K562 (cell line): ENCODE results near the gene PRND. TPM values are rescaled to one million over a fixed set of nuclear protein-coding genes. Genes with fewer than 3 reads are reported as not detected.

Experiments
- ATAC-seq: fragments of 200-7000 bp; cut with Tn5 transposase; 3 replicates; pipeline ENCODE4 v1.9.1; 2020; ENCODE audit warnings: moderate library complexity
- BruUV-seq: library from RNA; stranded (reverse); fragments of 400-500 nt; replicated peaks from 2 replicates; lab custom pipeline; 2021; lab: Mats Ljungman, UMichigan
- CTCF ChIA-PET: fragments of 300-600 bp; formaldehyde crosslinking; extraction: SDS; loops from one replicate; lab custom pipeline; 2021; ENCODE audit warnings: low intra/inter-chr PET ratio; lab: Yijun Ruan, JAX
- POLR2A ChIA-PET: fragments of 300-600, 350-650 bp; sonication (Branson Sonifier 250); formaldehyde crosslinking; extraction: SDS; loops from one replicate; lab custom pipeline; 2021; ENCODE audit warnings: antibody characterized with exemption, inconsistent platforms; lab: Yijun Ruan, JAX
- DNase-seq, 4 experiments: peaks; one replicate each; pipeline versions ENCODE4 v3.0.0 to v3.0.0-alpha.2; 2011 to 2018; ENCODE audit warnings: low spot score in 3 of 4, mixed read lengths in 3 of 4; ENCODE audit errors: extremely low read depth in 1 of 4
- FAIRE-seq: peaks from 2 replicates; lab custom pipeline; 2011; peaks lifted over from hg19 to GRCh38; lab: Jason Lieb, UNC
- H2AFZ ChIP-seq: 2 replicates; pipeline ENCODE4 v1.6.0; 2011; ENCODE audit warnings: low read depth, low read length, control low read depth, inconsistent platforms
- H3K27ac ChIP-seq: fragments of 200-600 bp; 3 replicates; pipeline ENCODE4 v1.8.0; 2011; ENCODE audit warnings: low read depth, mild to moderate bottlenecking, control low read depth, inconsistent platforms, low read length, moderate library complexity, mixed read lengths; ENCODE audit errors: extremely low read depth
- H3K27me3 ChIP-seq, 2 experiments: fragments of 300-600 bp in 1 of 2; 2 replicates in 1 of 2; 3 replicates in 1 of 2; pipeline versions ENCODE4 v1.6.0 to v1.8.0; 2011; ENCODE audit warnings: inconsistent platforms in 2 of 2, low read length in 2 of 2, mild to moderate bottlenecking in 1 of 2, mixed read lengths in 1 of 2, moderate library complexity in 1 of 2; ENCODE audit not compliant: control insufficient read depth in 2 of 2, insufficient read depth in 2 of 2
- H3K36me3 ChIP-seq: fragments of 300-600 bp; 3 replicates; pipeline ENCODE4 v1.8.0; 2011; ENCODE audit warnings: mild to moderate bottlenecking, low read length, inconsistent platforms; ENCODE audit not compliant: control insufficient read depth, insufficient read depth
- H3K4me1 ChIP-seq, 2 experiments: fragments of 200-600 bp in 1 of 2; replicated peaks in 1 of 2; 2 replicates in 1 of 2; 3 replicates in 1 of 2; pipeline versions ENCODE4 v1.5.1 to v1.8.0; 2011; ENCODE audit warnings: inconsistent platforms in 2 of 2, low read length in 2 of 2, mild to moderate bottlenecking in 1 of 2, mixed read lengths in 1 of 2, moderate library complexity in 1 of 2; ENCODE audit not compliant: control insufficient read depth in 2 of 2, insufficient read depth in 2 of 2
- H3K4me2 ChIP-seq: 2 replicates; pipeline ENCODE4 v1.6.1; 2011; ENCODE audit warnings: low read length, control low read depth, inconsistent platforms, mixed read lengths; ENCODE audit not compliant: insufficient read depth
- H3K4me3 ChIP-seq: fragments of 200-600 bp; sonication (generic), shearing (Covaris generic); 2 replicates; pipeline ENCODE4 v1.5.1; 2016; ENCODE audit warnings: control low read depth, inconsistent platforms
- H3K79me2 ChIP-seq: fragments of 200-600 bp; 3 replicates; pipeline ENCODE4 v1.8.0; 2011; ENCODE audit warnings: low read length, inconsistent platforms; ENCODE audit not compliant: control insufficient read depth, insufficient read depth
- H3K9ac ChIP-seq, 2 experiments: 2 replicates each; pipeline versions ENCODE4 v1.6.0 to v1.6.1; 2011; ENCODE audit warnings: low read depth in 2 of 2, low read length in 2 of 2, control low read depth in 1 of 2, inconsistent platforms in 1 of 2, mild to moderate bottlenecking in 1 of 2, mixed read lengths in 1 of 2; ENCODE audit not compliant: insufficient read depth in 1 of 2
- H3K9me1 ChIP-seq: one replicate; pipeline ENCODE4 v1.6.0; 2011; ENCODE audit warnings: inconsistent platforms, mild to moderate bottlenecking, low read length, moderate library complexity; ENCODE audit not compliant: control insufficient read depth, insufficient read depth
- H3K9me3 ChIP-seq: replicated peaks from 2 replicates; pipeline ENCODE4 v1.5.1; 2011; ENCODE audit warnings: low read depth, low read length, inconsistent platforms; ENCODE audit not compliant: control insufficient read depth, insufficient read depth
- H4K20me1 ChIP-seq: replicated peaks from 2 replicates; pipeline ENCODE4 v1.6.1; 2011; ENCODE audit warnings: low read length, inconsistent platforms, mixed read lengths; ENCODE audit not compliant: control insufficient read depth, insufficient read depth
- ADNP ChIP-seq: fragments of 200-800 bp; sonication (Bioruptor generic); IDR thresholded peaks from 2 replicates; pipeline ENCODE4 v1.6.1; 2016; ENCODE audit warnings: missing genetic modification characterization, missing compliant biosample characterization
- CEBPB ChIP-seq: fragments of 450-650 bp; IDR thresholded peaks from 2 replicates; pipeline ENCODE4 v1.6.1; 2016; ENCODE audit warnings: missing genetic modification characterization, missing compliant biosample characterization
- HNRNPLL ChIP-seq: fragments of 200-400 bp; formaldehyde crosslinking; IDR thresholded peaks from 2 replicates; pipeline ENCODE4 v1.6.1; 2017; ENCODE audit warnings: low read length, low read depth, mild to moderate bottlenecking; ENCODE audit not compliant: poor library complexity, severe bottlenecking
- RREB1 ChIP-seq: fragments of 250-450 bp; sonication (Bioruptor Pico); IDR thresholded peaks from 2 replicates; pipeline ENCODE4 v1.4.0; 2020
- SMAD2 ChIP-seq: fragments of 150-350 bp; IDR thresholded peaks from 2 replicates; pipeline ENCODE4 v1.6.1; 2014; ENCODE audit warnings: low read depth, mild to moderate bottlenecking, low read length
- XRCC4 ChIP-seq: IDR thresholded peaks from one replicate; pipeline ENCODE4 v1.6.1; 2011; ENCODE audit not compliant: insufficient read depth, insufficient read length; ENCODE audit errors: extremely low read depth
- ZNF133 ChIP-seq: fragments of 250-450 bp; sonication (Bioruptor Pico); IDR thresholded peaks from 2 replicates; pipeline ENCODE4 v1.4.0; 2020; ENCODE audit warnings: mild to moderate bottlenecking
- ZNF212 ChIP-seq: fragments of 450-650 bp; formaldehyde crosslinking; IDR thresholded peaks from 2 replicates; pipeline ENCODE4 v1.4.0; 2020; ENCODE audit warnings: mild to moderate bottlenecking
- ZNF263 ChIP-seq: sonication (generic); formaldehyde crosslinking; IDR thresholded peaks from 2 replicates; pipeline ENCODE4 v1.8.0; 2022; ENCODE audit warnings: mild to moderate bottlenecking, missing genetic modification reagents, borderline replicate concordance
- ZNF316 ChIP-seq: fragments of 450-650 bp; IDR thresholded peaks from 2 replicates; pipeline ENCODE4 v1.6.1; 2016
- ZNF830 ChIP-seq: fragments of 250-450 bp; sonication (Bioruptor Pico); IDR thresholded peaks from 2 replicates; pipeline ENCODE4 v1.5.0; 2021; ENCODE audit warnings: mild to moderate bottlenecking
- WGBS: fragments of 100-300 bp; shearing (Covaris generic); methylation state at CpG from one replicate; pipeline ENCODE4 v1.1.6; 2016; ENCODE audit warnings: low coverage, mixed read lengths; ENCODE audit not compliant: insufficient coverage; ENCODE audit errors: missing lambda C conversion rate; 5-methylcytosine and 5-hydroxymethylcytosine counted together
- in situ Hi-C: fragments of 300-500 bp; cut with MboI; formaldehyde crosslinking; loops from 4 replicates; pipeline ENCODE4 v1.15.0; 2018; ENCODE audit warnings: inconsistent platforms, mixed read lengths
- intact Hi-C: fragments of 100-400 bp; cut with micrococcal nuclease; formaldehyde crosslinking; loops from 2 replicates; pipeline ENCODE4 v1.14.2; 2022
- polyA plus RNA-seq, 8 experiments: library from polyadenylated mRNA; depleted of rRNA in 4 of 8; stranded (reverse) in 5 of 8; unstranded in 3 of 8; fragments of >200 nt; fragmentation: Nextera tagmentation in 2 of 8; fragmentation: Illumina TruSeq in 1 of 8; extraction: Ambion mirVana in 2 of 8; extraction: Trizol in 1 of 8; gene quantifications; 2 replicates each; pipeline versions ENCODE4 v1.2.1 to v1.2.3, GENCODE V29; 2011 to 2014; ENCODE audit warnings: inconsistent platforms in 1 of 8, missing spikeins in 1 of 8
- total RNA-seq, 7 experiments: library from RNA; depleted of rRNA in 6 of 7; stranded (reverse); fragments of >200 nt in 6 of 7; fragmentation: Illumina TruSeq in 2 of 7; extraction: Trizol in 2 of 7; gene quantifications; 2 replicates each; pipeline versions ENCODE4 v1.2.1 to v1.2.3, GENCODE V29; 2011 to 2021; ENCODE audit warnings: low replicate concordance in 1 of 7
- TF ChIP-seq, protein P1 (sequence below), 2 experiments: fragments of 450-650 bp in 1 of 2; sonication (generic) in 1 of 2; formaldehyde crosslinking in 1 of 2; IDR thresholded peaks in 1 of 2; conservative IDR thresholded peaks in 1 of 2; 2 replicates each; pipeline versions ENCODE4 v1.6.1 to v1.8.1; 2016 to 2023; ENCODE audit warnings: mild to moderate bottlenecking in 2 of 2, moderate library complexity in 2 of 2, inconsistent platforms in 1 of 2, missing genetic modification reagents in 1 of 2
- TF ChIP-seq, protein P2 (sequence below): fragments of 450-650 bp; IDR thresholded peaks from 2 replicates; pipeline ENCODE4 v1.6.1; 2016

Gene PRND
- total and polyA plus RNA-seq, 9 of the 15 experiments (the other 6 are each of a cell fraction or from before 2014, with no cell fraction given) = not detected

DNA sequence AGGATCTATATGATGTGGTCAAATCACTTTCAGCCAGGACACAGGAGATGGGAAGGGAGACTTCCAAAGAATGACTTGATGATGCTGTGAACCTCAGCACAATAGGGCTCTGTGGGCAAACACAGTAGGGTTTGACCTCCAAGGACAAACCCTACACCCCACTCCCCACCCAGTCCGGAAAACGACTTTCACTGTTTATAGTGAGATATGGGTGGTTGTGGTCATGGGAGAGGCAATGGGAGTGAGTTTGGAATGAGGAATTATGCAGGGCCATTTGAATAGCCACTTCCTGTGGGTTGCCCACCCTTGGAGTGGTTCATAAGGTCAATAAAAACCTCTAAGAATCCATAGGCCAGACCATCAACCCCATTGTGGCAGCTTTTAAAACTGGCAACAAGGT is 38.4 kb upstream of the PRND start (continued):
- TF ChIP-seq HNRNPLL (no peak), ZNF830 (CRISPR knock-in tag) (no peak), SMAD2 (no peak), XRCC4 (no peak), ZNF212 (no peak), ZNF133 (CRISPR knock-in tag) (no peak), CEBPB (no peak)
- TF ChIP-seq, protein P1, sequence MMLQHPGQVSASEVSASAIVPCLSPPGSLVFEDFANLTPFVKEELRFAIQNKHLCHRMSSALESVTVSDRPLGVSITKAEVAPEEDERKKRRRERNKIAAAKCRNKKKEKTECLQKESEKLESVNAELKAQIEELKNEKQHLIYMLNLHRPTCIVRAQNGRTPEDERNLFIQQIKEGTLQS (IDR thresholded peaks at IDR 0.05) = no peak
- TF ChIP-seq, protein P1 (CRISPR knock-in tag; conservative IDR thresholded peaks at IDR 0.05) = no peak

DNA sequence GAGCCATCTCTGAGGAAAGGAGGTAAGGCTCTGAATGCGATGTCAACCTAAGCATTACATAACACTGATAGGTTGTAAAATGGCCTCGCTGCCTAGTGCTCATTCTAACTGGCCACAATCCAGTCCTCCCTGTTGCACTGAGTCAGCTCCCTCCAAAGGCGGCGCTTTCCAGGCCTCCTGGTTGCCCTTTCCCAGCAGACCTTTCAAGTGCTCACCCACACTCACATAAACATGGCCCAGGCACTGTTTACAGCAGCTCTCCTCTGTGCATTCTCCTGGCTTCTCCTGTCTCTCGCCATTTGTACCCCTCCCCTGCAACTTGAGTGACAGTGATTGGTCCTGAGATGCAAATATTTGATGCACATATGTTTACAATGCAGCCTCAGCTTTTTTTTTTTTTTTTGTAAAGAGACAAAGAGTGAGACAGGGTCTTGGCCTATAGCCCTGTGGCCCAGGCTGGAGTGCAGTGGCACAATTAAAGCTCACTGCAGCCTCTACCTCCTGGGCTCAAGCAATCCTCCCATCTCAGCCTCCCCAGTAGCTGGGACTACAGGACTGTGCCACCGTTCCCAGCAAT is 36.8 kb upstream of the PRND start:
- in situ Hi-C loops (no loop called here), intact Hi-C loops (no loop called here)
- peaks cover 32% of the 10 kb centered on the region for H3K79me2 ChIP-seq
- no TSS peak for BruUV-seq
- H3K27me3 ChIP-seq = no peaks in the 10 kb centered on the region
- H3K4me2 ChIP-seq = peak overlapping the region; percentile 18; the same call in 1 of the 2 replicates
- ATAC-seq (no peak), FAIRE-seq (no peak), DNase-seq (peak in 1 of 4 experiments; percentile 43)
- H3K36me3 ChIP-seq = no peaks in the 10 kb centered on the region
- WGBS = 58% methylated on average over 6 of the region's 6 CpGs
- no peaks in the 10 kb centered on the region for H3K9me1 ChIP-seq
- CTCF ChIA-PET = no interaction called here
- POLR2A ChIA-PET = interaction anchor here (0.6 to 1.5 kb wide), 3 partner anchors 9 to 431 kb away, joined by 3 to 4 read pairs (median 3); no protein-coding TSS in a partner anchor
- no peak overlapping the region for H3K4me3 ChIP-seq
- H3K4me1 ChIP-seq = peaks cover 13 to 24% of the 10 kb centered on the region in 2 experiments; a peak in 4 of 5 replicates
- H3K27ac ChIP-seq = no peak overlapping the region
- no peaks in the 10 kb centered on the region for H3K9me3 ChIP-seq
- H2AFZ ChIP-seq = peak overlapping the region; percentile 74
- H4K20me1 ChIP-seq = 0 out of 2 replicates have a peak, but pooled peaks cover 4% of the 10 kb centered on the region
- H3K9ac ChIP-seq = peak overlapping the region in 1 of 2 experiments; percentile 45; a peak in 1 of 4 replicates
- TF ChIP-seq ADNP (tag) (no peak), ZNF263 (peak; percentile 46; the same call in 1 of the 2 replicates), ZNF316 (peak; percentile 46), RREB1 (CRISPR knock-in tag) (no peak)
- TF ChIP-seq, protein P2, sequence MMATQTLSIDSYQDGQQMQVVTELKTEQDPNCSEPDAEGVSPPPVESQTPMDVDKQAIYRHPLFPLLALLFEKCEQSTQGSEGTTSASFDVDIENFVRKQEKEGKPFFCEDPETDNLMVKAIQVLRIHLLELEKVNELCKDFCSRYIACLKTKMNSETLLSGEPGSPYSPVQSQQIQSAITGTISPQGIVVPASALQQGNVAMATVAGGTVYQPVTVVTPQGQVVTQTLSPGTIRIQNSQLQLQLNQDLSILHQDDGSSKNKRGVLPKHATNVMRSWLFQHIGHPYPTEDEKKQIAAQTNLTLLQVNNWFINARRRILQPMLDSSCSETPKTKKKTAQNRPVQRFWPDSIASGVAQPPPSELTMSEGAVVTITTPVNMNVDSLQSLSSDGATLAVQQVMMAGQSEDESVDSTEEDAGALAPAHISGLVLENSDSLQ = peak; percentile 43
